HUES64 (cell line): ENCODE data around the gene NOC2L.
A peak's percentile ranks its signal among the peaks of the same experiment; 100 is the strongest.

Experiments used
- H3K27ac ChIP-seq: 2 replicates; pipeline ENCODE4 v1.7.0; 2013; ENCODE audit warnings: low read depth, low read length, inconsistent platforms
- H3K27me3 ChIP-seq: 2 replicates; pipeline ENCODE4 v1.6.1; 2013; ENCODE audit warnings: mild to moderate bottlenecking, low read length; ENCODE audit not compliant: insufficient read depth
- H3K36me3 ChIP-seq: 2 replicates; pipeline ENCODE4 v1.6.1; 2013; ENCODE audit warnings: mild to moderate bottlenecking, low read length; ENCODE audit not compliant: insufficient read depth
- H3K4me1 ChIP-seq: 2 replicates; pipeline ENCODE4 v1.6.1; 2013; ENCODE audit warnings: mild to moderate bottlenecking, low read length, moderate library complexity; ENCODE audit not compliant: insufficient read depth
- H3K4me3 ChIP-seq: 2 replicates; pipeline ENCODE4 v1.5.1; 2013; ENCODE audit warnings: mild to moderate bottlenecking, low read length, moderate library complexity
- H3K9ac ChIP-seq: 2 replicates; pipeline ENCODE4 v1.6.1; 2013; ENCODE audit warnings: mild to moderate bottlenecking, low read depth, low read length
- H3K9me3 ChIP-seq: 2 replicates; pipeline ENCODE4 v1.6.1; 2013; ENCODE audit warnings: low read depth, low read length; ENCODE audit not compliant: insufficient read depth
- WGBS: fragments of 150-250, 120-280 bp; methylation state at CpG from one replicate; pipeline ENCODE4 v1.1.7; 2013; ENCODE audit warnings: missing lambda C conversion rate; 5-methylcytosine and 5-hydroxymethylcytosine counted together

NOC2L gene

GRCh38 chr1:936348-937264, 22.4 kb downstream of the NOC2L start:
- Histone ChIP-seq H3K27me3 (peaks cover 91% of the 10 kb centered on the region), H3K4me1 (peaks cover 17% of the 10 kb centered on the region), H3K4me3 (no peak overlapping the region), H3K9me3 (no peaks in the 10 kb centered on the region), H3K27ac (no peak overlapping the region), H3K9ac (no peak overlapping the region), H3K36me3 (no peaks in the 10 kb centered on the region)
- 74% methylated on average over 45 of the region's 45 CpGs for WGBS

- Histone ChIP-seq H3K27me3 (peaks cover 91% of the 10 kb centered on the region), H3K4me3 (0 out of 2 replicates have a peak overlapping the region, but pooled peaks have one; percentile 30), H3K4me1 (peaks cover 17% of the 10 kb centered on the region), H3K27ac (no peak overlapping the region), H3K9me3 (no peaks in the 10 kb centered on the region), H3K9ac (no peak overlapping the region), H3K36me3 (no peaks in the 10 kb centered on the region)
- WGBS: 4% methylated on average over 30 of the region's 30 CpGs
Measured at GRCh38 chr1:935751-936231, 23.3 kb downstream of the NOC2L start.

- Histone ChIP-seq H3K9me3 (no peaks in the 10 kb centered on the region), H3K4me1 (peaks cover 17% of the 10 kb centered on the region), H3K4me3 (peak overlapping the region; percentile 30; the same call in 1 of the 2 replicates), H3K9ac (no peak overlapping the region), H3K27me3 (peaks cover 91% of the 10 kb centered on the region), H3K36me3 (no peaks in the 10 kb centered on the region), H3K27ac (no peak overlapping the region)
- 12% methylated on average over 37 of the region's 37 CpGs for WGBS
Measured at GRCh38 chr1:934991-935750, 23.9 kb downstream of the NOC2L start.

- H3K27me3 ChIP-seq: peaks cover 91% of the 10 kb centered on the region
- no peak overlapping the region for H3K4me3 ChIP-seq
- no peak overlapping the region for H3K27ac ChIP-seq
- WGBS: 11% methylated on average over 5 of the region's 10 CpGs
- no peaks in the 10 kb centered on the region for H3K36me3 ChIP-seq
- no peak overlapping the region for H3K9ac ChIP-seq
- peaks cover 8% of the 10 kb centered on the region; the same call in 1 of the 2 replicates for H3K4me1 ChIP-seq
- no peaks in the 10 kb centered on the region for H3K9me3 ChIP-seq
Measured at GRCh38 chr1:933603-933940, 25.5 kb downstream of the NOC2L start.

GRCh38 chr1:932776-933602, 26.1 kb downstream of the NOC2L start:
- Histone ChIP-seq H3K9ac (no peak overlapping the region), H3K4me1 (peaks cover 8% of the 10 kb centered on the region; the same call in 1 of the 2 replicates), H3K4me3 (no peak overlapping the region), H3K27me3 (peaks cover 91% of the 10 kb centered on the region), H3K27ac (no peak overlapping the region), H3K36me3 (no peaks in the 10 kb centered on the region), H3K9me3 (no peaks in the 10 kb centered on the region)
- WGBS: 75% methylated on average over 25 of the region's 25 CpGs

- Histone ChIP-seq H3K9me3 (no peaks in the 10 kb centered on the region), H3K9ac (no peak overlapping the region), H3K36me3 (no peaks in the 10 kb centered on the region), H3K4me3 (no peak overlapping the region), H3K27ac (no peak overlapping the region), H3K27me3 (peaks cover 92% of the 10 kb centered on the region), H3K4me1 (peaks cover 8% of the 10 kb centered on the region; the same call in 1 of the 2 replicates)
- WGBS: 54% methylated on average over 16 of the region's 16 CpGs
Measured at GRCh38 chr1:932173-932510, 26.9 kb downstream of the NOC2L start.

- Histone ChIP-seq H3K4me1 (peaks cover 8% of the 10 kb centered on the region; the same call in 1 of the 2 replicates), H3K27me3 (peaks cover 92% of the 10 kb centered on the region), H3K4me3 (no peak overlapping the region), H3K36me3 (no peaks in the 10 kb centered on the region), H3K27ac (no peak overlapping the region), H3K9me3 (no peaks in the 10 kb centered on the region), H3K9ac (no peak overlapping the region)
- 69% methylated on average over 15 of the region's 15 CpGs for WGBS
Measured at GRCh38 chr1:931380-932172, 27.5 kb downstream of the NOC2L start.

- H3K4me1 ChIP-seq: peaks cover 8% of the 10 kb centered on the region; the same call in 1 of the 2 replicates
- H3K27ac ChIP-seq: no peak overlapping the region
- no peak overlapping the region for H3K9ac ChIP-seq
- H3K36me3 ChIP-seq: no peaks in the 10 kb centered on the region
- H3K4me3 ChIP-seq: no peak overlapping the region
- H3K27me3 ChIP-seq: peaks cover 92% of the 10 kb centered on the region
- 75% methylated on average over 18 of the region's 18 CpGs for whole genome bisulfite sequencing
- H3K9me3 ChIP-seq: no peaks in the 10 kb centered on the region
Measured at GRCh38 chr1:930633-931138, 28.4 kb downstream of the NOC2L start.

- Histone ChIP-seq H3K4me1 (0 out of 2 replicates have a peak, but pooled peaks cover 2% of the 10 kb centered on the region), H3K9me3 (no peaks in the 10 kb centered on the region), H3K9ac (no peak overlapping the region), H3K27me3 (peaks cover 92% of the 10 kb centered on the region), H3K36me3 (no peaks in the 10 kb centered on the region), H3K27ac (no peak overlapping the region), H3K4me3 (no peak overlapping the region)
- WGBS: 85% methylated on average over 40 of the region's 40 CpGs
Measured at GRCh38 chr1:929712-930632, 29.1 kb downstream of the NOC2L start.
